Endothelial cell of umbilical vein (primary cell): ENCODE data around the gene PMFBP1. TPM values are rescaled to one million over a fixed set of nuclear protein-coding genes. Genes with fewer than 3 reads are reported as not detected.

Experiments used
- BruUV-seq: library from RNA; stranded (reverse); fragments of 400-500 nt; replicated peaks from 2 replicates; lab custom pipeline; 2021; lab: Mats Ljungman, UMichigan
- CTCF ChIA-PET: fragments of 300-600, 350-600 bp; sonication (Branson Sonifier 250); formaldehyde crosslinking; loops from one replicate; lab custom pipeline; 2021; ENCODE audit warnings: antibody characterized with exemption, inconsistent platforms; lab: Charles Lee
- POLR2A ChIA-PET: fragments of 300-600, 350-600 bp; sonication (Branson Sonifier 250); formaldehyde crosslinking; loops from one replicate; lab custom pipeline; 2021; ENCODE audit warnings: antibody characterized with exemption, inconsistent platforms; lab: Charles Lee
- DNase-seq: peaks from one replicate; pipeline ENCODE4 v3.0.0-alpha.2; 2011; ENCODE audit warnings: low read depth, low spot score
- FAIRE-seq: peaks from 2 replicates; lab custom pipeline; 2011; peaks lifted over from hg19 to GRCh38; lab: Jason Lieb, UNC
- H2AFZ ChIP-seq: 2 replicates; pipeline ENCODE4 v1.6.0; 2012; ENCODE audit warnings: low read depth, low read length, control low read depth, inconsistent platforms
- H3K27ac ChIP-seq: 2 replicates; pipeline ENCODE4 v1.5.1; 2011; ENCODE audit warnings: low read depth, mild to moderate bottlenecking, control low read depth, low read length, moderate library complexity; ENCODE audit not compliant: insufficient read depth
- H3K27me3 ChIP-seq, 2 experiments: 2 replicates each; pipeline versions ENCODE4 v1.6.0 to v1.6.1; 2011; ENCODE audit warnings: low read length in 2 of 2, mixed read lengths in 1 of 2; ENCODE audit not compliant: control insufficient read depth in 2 of 2, insufficient read depth in 2 of 2
- H3K36me3 ChIP-seq, 2 experiments: 2 replicates in 1 of 2; 3 replicates in 1 of 2; pipeline ENCODE4 v1.5.1; 2011; ENCODE audit warnings: low read length in 2 of 2, mild to moderate bottlenecking in 1 of 2, moderate library complexity in 1 of 2; ENCODE audit not compliant: control insufficient read depth in 2 of 2, insufficient read depth in 2 of 2; ENCODE audit errors: extremely low read depth in 1 of 2
- H3K4me1 ChIP-seq: 3 replicates; pipeline ENCODE4 v1.5.1; 2011; ENCODE audit warnings: mild to moderate bottlenecking, low read length; ENCODE audit not compliant: control insufficient read depth, insufficient read depth; ENCODE audit errors: extremely low read depth
- H3K4me2 ChIP-seq: 2 replicates; pipeline ENCODE4 v1.6.1; 2011; ENCODE audit warnings: low read length, control low read depth, mixed read lengths; ENCODE audit not compliant: insufficient read depth
- H3K4me3 ChIP-seq, 3 experiments: fragments of 200-600 bp in 1 of 3; sonication (generic), shearing (Covaris generic) in 1 of 3; replicated peaks in 1 of 3; 2 replicates each; pipeline ENCODE4 v1.5.1; 2011 to 2016; ENCODE audit warnings: control low read depth in 3 of 3, low read length in 3 of 3, mild to moderate bottlenecking in 2 of 3, inconsistent platforms in 1 of 3, low read depth in 1 of 3, moderate library complexity in 1 of 3; ENCODE audit not compliant: insufficient read depth in 1 of 3
- H3K79me2 ChIP-seq: 2 replicates; pipeline ENCODE4 v1.6.0; 2012; ENCODE audit warnings: low read length, inconsistent platforms; ENCODE audit not compliant: control insufficient read depth, insufficient read depth
- H3K9ac ChIP-seq: replicated peaks from 2 replicates; pipeline ENCODE3; 2011; ENCODE audit warnings: low read length, control low read depth; ENCODE audit not compliant: insufficient read depth; ENCODE audit errors: extremely low read depth
- H3K9me1 ChIP-seq: replicated peaks from 3 replicates; pipeline ENCODE4 v1.6.0; 2011; ENCODE audit warnings: mild to moderate bottlenecking, low read length; ENCODE audit not compliant: control insufficient read depth, insufficient read depth; ENCODE audit errors: extremely low read depth
- H3K9me3 ChIP-seq: replicated peaks from 2 replicates; pipeline ENCODE4 v1.5.1; 2012; ENCODE audit warnings: low read length, inconsistent platforms; ENCODE audit not compliant: control insufficient read depth, insufficient read depth
- H4K20me1 ChIP-seq: replicated peaks from 2 replicates; pipeline ENCODE3; 2011; ENCODE audit warnings: mild to moderate bottlenecking, low read length; ENCODE audit not compliant: control insufficient read depth, insufficient read depth; ENCODE audit errors: extremely low read depth
- EZH2 ChIP-seq: IDR thresholded peaks from 2 replicates; pipeline ENCODE4 v1.6.1; 2012; ENCODE audit warnings: borderline replicate concordance, low read depth, mild to moderate bottlenecking, moderate library complexity, low read length, inconsistent platforms; ENCODE audit not compliant: severe bottlenecking
- FOS ChIP-seq: IDR thresholded peaks from 2 replicates; pipeline ENCODE4 v1.6.1; 2011; ENCODE audit warnings: mild to moderate bottlenecking, low read length, moderate library complexity, borderline replicate concordance; ENCODE audit not compliant: insufficient read depth
- GATA2 ChIP-seq: IDR thresholded peaks from 2 replicates; pipeline ENCODE4 v1.7.0; 2011; ENCODE audit warnings: low read depth, mild to moderate bottlenecking, moderate library complexity, mixed read lengths, low read length; ENCODE audit not compliant: insufficient read length, insufficient read depth
- JUN ChIP-seq: IDR thresholded peaks from 2 replicates; pipeline ENCODE4 v1.6.1; 2011; ENCODE audit warnings: borderline replicate concordance, low read depth; ENCODE audit not compliant: insufficient read length, insufficient read depth
- MYC ChIP-seq: IDR thresholded peaks from one replicate; pipeline ENCODE4 v1.6.1; 2011; ENCODE audit warnings: mild to moderate bottlenecking, low read depth, low read length
- POLR2A ChIP-seq: IDR thresholded peaks from 2 replicates; pipeline ENCODE4 v1.6.1; 2012; ENCODE audit warnings: low read depth, mild to moderate bottlenecking, control low read depth, low read length
- POLR2AphosphoS5 ChIP-seq: IDR thresholded peaks from 2 replicates; pipeline ENCODE4 v1.6.1; 2012; ENCODE audit warnings: low read depth, mild to moderate bottlenecking, control low read depth, low read length, moderate library complexity; ENCODE audit not compliant: insufficient read depth
- dilution Hi-C: fragments of 300-500 bp; cut with MboI; formaldehyde crosslinking; loops from one replicate; pipeline ENCODE4 v1.15.0; 2019; ENCODE audit warnings: low sequenced_read_pairs; ENCODE audit not compliant: extremely low pct_ligation_motif_present
- intact Hi-C: fragments of 100-400 bp; cut with micrococcal nuclease; formaldehyde crosslinking; loops from one replicate; pipeline ENCODE4 v1.10.0; 2022
- polyA plus RNA-seq, 4 experiments: library from polyadenylated mRNA; depleted of rRNA in 3 of 4; stranded (reverse) in 3 of 4; unstranded in 1 of 4; fragments of >200 nt; gene quantifications; 2 replicates each; pipeline versions ENCODE4 v1.2.1 to v1.2.3, GENCODE V29; 2011 to 2012; ENCODE audit warnings: missing spikeins in 1 of 4
- total RNA-seq: library from RNA; stranded (reverse); gene quantifications from 2 replicates; pipeline ENCODE4 v1.2.3, GENCODE V29; 2021
- TF ChIP-seq, protein P1 (sequence below), 2 donors: IDR thresholded peaks; 1 replicate in 1 of 2; 2 replicates in 1 of 2; pipeline ENCODE4 v1.5.1; 2011; ENCODE audit warnings: low read length in 2 of 2, mild to moderate bottlenecking in 2 of 2, moderate library complexity in 2 of 2, control low read depth in 1 of 2, inconsistent platforms in 1 of 2, low read depth in 1 of 2; ENCODE audit not compliant: insufficient read depth in 1 of 2; ENCODE audit errors: extremely low read depth in 1 of 2
- TF ChIP-seq, protein P2 (sequence below): IDR thresholded peaks from 2 replicates; pipeline ENCODE4 v1.6.1; 2011; ENCODE audit not compliant: insufficient read depth, insufficient read length

The PMFBP1 gene
- total and polyA plus RNA-seq, 2 donors (not counting 3 experiments of a cell fraction or from before 2014, with no cell fraction given): 0.12 to 0.42 TPM

DNA sequence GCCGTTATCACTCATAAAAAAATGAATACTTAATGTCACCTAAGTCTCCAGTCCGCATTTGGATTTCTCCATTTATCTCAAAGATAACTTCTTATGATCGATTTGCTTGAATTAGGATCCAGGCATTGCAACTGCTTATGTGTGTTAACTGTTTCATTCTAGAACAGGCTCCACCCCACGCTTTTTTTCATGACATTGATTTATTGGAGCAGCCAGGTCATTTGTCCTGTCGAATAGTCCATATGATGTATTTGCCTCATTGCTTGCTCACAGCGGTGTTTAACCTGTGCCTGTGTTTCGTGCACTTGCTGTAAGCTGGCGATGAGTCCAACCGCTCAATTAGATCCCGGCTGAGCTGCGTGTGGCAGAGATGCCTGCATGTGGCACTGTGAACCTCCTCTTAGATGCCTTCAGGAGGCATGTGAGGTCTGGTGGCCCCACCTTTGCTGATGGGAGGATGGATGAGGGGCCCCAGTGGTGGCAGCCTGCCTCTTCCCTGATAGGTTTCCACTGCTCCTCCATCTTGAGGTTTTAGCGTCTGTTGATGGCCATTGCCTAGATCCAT is 61.9 kb downstream of the PMFBP1 start:
- TF ChIP-seq GATA2: no peak
- no peak for TF ChIP-seq POLR2A
- TF ChIP-seq, protein P1, sequence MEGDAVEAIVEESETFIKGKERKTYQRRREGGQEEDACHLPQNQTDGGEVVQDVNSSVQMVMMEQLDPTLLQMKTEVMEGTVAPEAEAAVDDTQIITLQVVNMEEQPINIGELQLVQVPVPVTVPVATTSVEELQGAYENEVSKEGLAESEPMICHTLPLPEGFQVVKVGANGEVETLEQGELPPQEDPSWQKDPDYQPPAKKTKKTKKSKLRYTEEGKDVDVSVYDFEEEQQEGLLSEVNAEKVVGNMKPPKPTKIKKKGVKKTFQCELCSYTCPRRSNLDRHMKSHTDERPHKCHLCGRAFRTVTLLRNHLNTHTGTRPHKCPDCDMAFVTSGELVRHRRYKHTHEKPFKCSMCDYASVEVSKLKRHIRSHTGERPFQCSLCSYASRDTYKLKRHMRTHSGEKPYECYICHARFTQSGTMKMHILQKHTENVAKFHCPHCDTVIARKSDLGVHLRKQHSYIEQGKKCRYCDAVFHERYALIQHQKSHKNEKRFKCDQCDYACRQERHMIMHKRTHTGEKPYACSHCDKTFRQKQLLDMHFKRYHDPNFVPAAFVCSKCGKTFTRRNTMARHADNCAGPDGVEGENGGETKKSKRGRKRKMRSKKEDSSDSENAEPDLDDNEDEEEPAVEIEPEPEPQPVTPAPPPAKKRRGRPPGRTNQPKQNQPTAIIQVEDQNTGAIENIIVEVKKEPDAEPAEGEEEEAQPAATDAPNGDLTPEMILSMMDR (IDR thresholded peaks at IDR 0.05; ENCODE audit: extremely low read depth in 1 of 2, insufficient read depth in 1 of 2, low read depth in 1 of 2, low read length in 2 of 2): no peak
- no peak for TF ChIP-seq EZH2
- TF ChIP-seq, protein P2, sequence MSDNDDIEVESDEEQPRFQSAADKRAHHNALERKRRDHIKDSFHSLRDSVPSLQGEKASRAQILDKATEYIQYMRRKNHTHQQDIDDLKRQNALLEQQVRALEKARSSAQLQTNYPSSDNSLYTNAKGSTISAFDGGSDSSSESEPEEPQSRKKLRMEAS: no peak
- no peak for TF ChIP-seq FOS
- no peak for TF ChIP-seq JUN
- no peak for TF ChIP-seq POLR2AphosphoS5
- TF ChIP-seq MYC: no peak
- no peak overlapping the region for H3K4me2 ChIP-seq
- H3K27me3 ChIP-seq: no peaks in the 10 kb centered on the region
- no peak overlapping the region for H3K9ac ChIP-seq
- FAIRE-seq (no peak), DNase-seq (no peak)
- POLR2A ChIA-PET: no interaction called here
- peaks cover 26 to 61% of the 10 kb centered on the region in 2 experiments for H3K36me3 ChIP-seq
- no peaks in the 10 kb centered on the region for H3K4me1 ChIP-seq
- dilution Hi-C loops (no loop called here), intact Hi-C loops (no loop called here)
- no TSS peak for BruUV-seq
- CTCF ChIA-PET: interaction anchor here (1.3 kb wide), 1 partner anchor 14 kb away, joined by 3 read pairs; no protein-coding TSS in a partner anchor
- no peaks in the 10 kb centered on the region for H3K9me1 ChIP-seq
- no peak overlapping the region for H3K4me3 ChIP-seq
- no peaks in the 10 kb centered on the region for H3K79me2 ChIP-seq
- no peaks in the 10 kb centered on the region for H3K9me3 ChIP-seq
- H4K20me1 ChIP-seq: no peaks in the 10 kb centered on the region
- no peak overlapping the region for H3K27ac ChIP-seq
- H2AFZ ChIP-seq: no peak overlapping the region
